Midbrain (tissue), 1 donor: ENCODE data around the gene FAM193A.
"Not testable (repeated sequence)": the region's sequence is repeated elsewhere in the genome, so short reads cannot be mapped to it uniquely, and the experiment has no call there.

Experiments used
- DNase-seq: peaks from one replicate; lab custom pipeline; 2025; lab: John Stamatoyannopoulos, UW

FAM193A gene

GRCh38 chr4:2574009-2574408, 37.6 kb downstream of the FAM193A start:
- DNase-seq = no peak

GRCh38 chr4:2574863-2575262, 38.4 kb downstream of the FAM193A start:
- DNase-seq = no peak

DNA sequence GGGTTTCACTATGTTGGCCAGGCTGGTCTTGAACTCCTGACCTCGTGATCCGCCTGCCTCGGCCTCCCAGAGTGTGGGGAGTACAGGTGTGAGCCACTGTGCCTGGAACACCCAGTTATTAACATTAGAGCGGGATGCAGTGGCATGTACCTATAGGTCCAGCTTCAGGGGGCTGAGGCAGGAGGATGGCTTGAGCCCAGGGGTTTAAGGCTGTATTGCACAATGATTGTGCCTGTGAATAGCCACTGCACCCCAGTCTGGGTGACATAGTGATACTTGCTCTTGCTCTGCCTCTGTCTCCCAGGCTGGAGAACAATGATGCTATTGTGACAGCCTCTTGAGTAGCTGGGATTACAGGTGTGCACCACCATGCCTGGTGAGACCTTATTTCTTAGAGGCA, 39.8 kb downstream of the FAM193A start:
- DNase-seq = no peak

- DNase-seq = no peak
These were observed 41.7 kb downstream of the FAM193A start for GRCh38 chr4:2578106-2578505.

DNA sequence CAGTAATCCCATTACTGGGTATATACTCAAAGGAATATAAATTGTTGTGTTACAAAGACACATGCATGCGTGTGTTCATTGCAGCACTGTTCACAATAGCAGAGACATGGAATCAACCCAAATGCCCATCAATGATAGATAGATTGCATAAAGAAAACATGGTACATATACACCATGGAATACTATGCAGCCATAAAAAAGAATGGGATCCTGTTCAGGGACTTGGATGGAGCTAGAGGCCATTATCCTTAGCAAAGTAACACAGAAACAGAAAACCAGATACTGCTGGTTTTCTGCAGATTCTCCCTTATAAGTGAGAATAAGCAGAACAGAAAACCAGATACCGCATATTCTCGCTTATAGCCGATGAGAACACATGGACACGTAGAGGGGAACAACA, 43.5 kb downstream of the FAM193A start:
- no peak for DNase-seq

DNA sequence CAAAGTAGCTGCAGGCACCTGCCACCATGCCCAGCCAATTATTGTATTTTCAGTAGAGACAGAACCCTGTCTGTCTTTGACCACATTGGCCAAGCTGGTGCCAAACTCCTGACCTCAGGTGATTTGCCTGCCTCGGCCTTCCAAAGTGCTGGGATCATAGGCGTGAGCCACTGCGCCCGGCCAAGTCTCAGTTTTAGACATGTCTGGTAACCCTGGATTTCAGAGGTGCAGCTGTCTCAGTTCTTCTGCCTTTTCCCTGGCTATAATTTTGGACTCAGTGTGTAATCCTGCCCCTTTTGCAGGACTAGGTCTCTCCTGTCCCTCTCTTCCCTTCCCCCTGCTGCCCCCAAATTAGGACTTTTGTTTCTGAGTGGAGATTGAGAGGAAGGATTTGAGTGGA, 46.6 kb downstream of the FAM193A start:
- DNase-seq = no peak

DNA sequence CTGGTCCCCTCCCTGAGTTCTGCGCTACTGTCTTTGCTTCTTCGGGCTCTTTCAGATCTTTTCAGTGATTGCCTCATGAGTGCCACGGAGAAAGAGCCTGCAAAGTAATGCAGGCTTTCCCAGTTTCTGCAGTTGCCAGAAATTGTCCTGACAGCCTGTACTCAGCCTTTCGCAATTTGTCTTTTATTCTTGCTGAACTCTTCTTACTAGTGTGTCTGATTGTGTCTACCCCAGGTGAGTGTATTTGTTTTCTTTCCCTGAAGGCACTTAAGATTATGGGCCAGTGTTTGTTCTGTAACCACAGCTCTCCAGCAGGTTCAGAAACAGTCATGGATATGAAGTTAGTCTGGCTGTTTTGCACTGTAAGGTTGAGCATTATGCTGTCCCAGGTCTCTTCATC, 47.1 kb downstream of the FAM193A start:
- peak; percentile 13 for DNase-seq

GRCh38 chr4:2586502-2586901, 50.1 kb downstream of the FAM193A start:
- DNase-seq = no peak

- DNase-seq = no peak
These were observed 50.9 kb downstream of the FAM193A start for GRCh38 chr4:2587213-2587823.

DNA sequence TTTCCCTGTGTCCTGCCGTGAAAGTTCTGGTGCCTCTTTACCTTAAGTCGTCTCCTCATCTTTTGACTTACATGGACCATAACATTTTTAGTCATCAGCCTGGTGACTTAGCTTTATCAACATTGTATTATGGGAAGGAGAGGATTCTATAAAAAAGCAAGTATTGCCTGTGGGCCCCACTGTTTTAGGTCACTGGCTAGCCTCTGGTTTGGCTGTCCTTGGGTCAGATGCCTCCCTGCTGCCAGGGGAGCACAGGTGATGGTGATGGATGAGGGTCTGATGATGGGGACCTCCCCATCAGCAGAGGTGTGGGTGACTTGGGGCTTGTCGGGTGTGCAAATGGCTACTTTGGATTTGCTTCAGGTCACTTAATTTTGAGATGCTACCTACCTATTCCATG, 51.8 kb downstream of the FAM193A start:
- DNase-seq = no peak

DNA sequence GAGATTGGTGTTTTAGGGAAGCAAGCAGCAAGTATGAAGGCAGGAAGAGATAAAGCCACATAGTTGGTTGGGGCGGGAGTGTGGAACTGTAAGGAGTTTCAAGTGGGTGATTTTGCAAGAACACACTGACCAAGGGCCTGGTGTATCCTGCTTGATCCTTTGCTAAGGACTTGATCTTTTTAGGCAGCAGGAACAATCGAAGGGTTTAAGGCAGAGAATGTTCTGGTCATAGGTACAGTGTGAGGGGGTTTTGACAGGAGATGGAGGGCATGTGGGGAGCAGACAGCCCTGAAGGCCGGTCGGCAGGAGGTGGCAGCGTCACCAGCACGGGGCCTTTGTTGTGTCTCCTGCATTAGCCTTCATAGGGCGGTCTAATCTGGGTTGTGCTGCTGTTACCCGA, 54.7 kb downstream of the FAM193A start:
- DNase-seq = peak; percentile 11

DNA sequence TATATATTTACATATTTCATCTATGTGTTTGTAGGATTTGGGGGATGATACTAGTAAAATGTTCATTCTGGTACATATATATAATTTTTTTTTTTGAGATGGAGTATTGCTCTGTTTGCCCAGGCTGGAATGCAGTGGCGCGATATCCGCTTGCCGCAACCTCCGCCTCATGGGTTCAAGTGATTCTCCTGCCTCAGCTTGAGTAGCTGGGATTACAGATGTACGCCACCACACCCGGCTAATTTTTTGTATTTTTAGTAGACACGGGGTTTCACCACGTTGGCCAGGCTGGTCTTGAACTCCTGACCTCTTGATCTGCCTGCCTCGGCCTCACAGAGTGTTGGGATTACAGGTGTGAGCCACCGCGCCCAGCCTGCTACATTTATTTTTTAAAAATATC, 55.6 kb downstream of the FAM193A start:
- DNase-seq = not testable (repeated sequence)

- no peak for DNase-seq
These were observed 56.1 kb downstream of the FAM193A start for GRCh38 chr4:2592572-2592971.

DNA sequence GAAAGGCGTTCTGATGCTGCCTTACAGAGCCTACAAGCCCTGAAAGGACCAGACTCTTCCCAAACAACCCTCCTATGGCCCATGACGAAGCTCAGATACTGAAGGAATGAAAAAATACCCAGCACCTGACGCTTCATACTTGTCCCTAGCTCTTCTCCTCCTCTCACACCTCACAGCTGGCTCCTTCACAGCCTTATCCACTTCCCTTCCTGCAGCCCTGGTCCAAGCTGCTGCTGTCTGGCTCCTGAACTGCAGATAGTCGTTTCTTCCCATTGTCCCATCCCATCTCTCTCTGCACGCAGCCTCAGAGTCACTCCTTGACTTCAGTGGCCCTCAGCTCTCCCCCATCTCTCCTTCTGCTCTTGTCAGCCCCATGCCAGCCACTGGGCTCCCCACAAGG, 56.6 kb downstream of the FAM193A start:
- DNase-seq = no peak

GRCh38 chr4:2595436-2595835, 59.0 kb downstream of the FAM193A start:
- DNase-seq = no peak

- no peak for DNase-seq
These were observed 59.6 kb downstream of the FAM193A start for GRCh38 chr4:2595952-2596552.

DNA sequence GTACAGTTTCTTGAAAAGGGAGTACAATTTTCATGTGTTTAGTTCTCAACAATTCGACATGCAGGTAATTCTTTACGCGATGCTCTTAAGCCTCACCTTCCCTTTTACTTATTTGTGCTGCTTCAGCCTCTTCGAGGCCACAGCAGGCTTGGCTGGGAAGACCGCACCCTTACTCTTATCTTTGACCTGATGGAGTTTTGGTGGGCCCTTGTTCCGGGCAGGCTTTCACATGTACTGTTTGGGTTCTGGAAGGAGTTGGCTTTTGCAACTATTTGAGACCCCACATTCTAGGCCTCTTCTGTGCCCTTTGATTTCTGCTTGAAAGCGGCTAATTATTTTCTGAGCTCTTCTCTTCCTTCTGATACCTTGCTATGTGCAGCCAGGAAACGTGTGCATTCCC, 60.2 kb downstream of the FAM193A start:
- DNase-seq = no peak

- peak; percentile 7 for DNase-seq
These were observed 62.3 kb downstream of the FAM193A start for GRCh38 chr4:2598511-2599303.

GRCh38 chr4:2599304-2599654, 62.8 kb downstream of the FAM193A start:
- DNase-seq = no peak

GRCh38 chr4:2600878-2601277, 64.4 kb downstream of the FAM193A start:
- DNase-seq = no peak

DNA sequence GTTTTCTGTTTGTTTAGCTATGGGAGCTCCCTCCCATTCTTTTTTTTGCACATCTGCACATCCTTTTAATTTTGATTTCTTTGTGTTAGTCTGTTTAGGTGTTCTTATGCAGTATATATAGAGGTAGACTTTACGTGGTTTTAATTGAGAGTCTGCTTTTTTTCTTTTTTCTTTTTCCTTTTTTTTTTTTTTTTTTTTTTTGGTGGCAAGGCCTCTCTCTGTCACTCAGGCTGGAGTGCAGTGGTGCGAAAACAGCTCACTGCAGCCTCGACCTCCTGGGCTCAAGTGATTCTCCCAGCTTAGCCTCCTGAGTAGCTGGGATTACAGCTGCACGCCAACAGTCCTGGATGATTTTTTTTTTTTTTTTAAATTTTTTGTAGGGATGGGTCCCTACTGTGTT, 68.2 kb downstream of the FAM193A start:
- no peak for DNase-seq

DNA sequence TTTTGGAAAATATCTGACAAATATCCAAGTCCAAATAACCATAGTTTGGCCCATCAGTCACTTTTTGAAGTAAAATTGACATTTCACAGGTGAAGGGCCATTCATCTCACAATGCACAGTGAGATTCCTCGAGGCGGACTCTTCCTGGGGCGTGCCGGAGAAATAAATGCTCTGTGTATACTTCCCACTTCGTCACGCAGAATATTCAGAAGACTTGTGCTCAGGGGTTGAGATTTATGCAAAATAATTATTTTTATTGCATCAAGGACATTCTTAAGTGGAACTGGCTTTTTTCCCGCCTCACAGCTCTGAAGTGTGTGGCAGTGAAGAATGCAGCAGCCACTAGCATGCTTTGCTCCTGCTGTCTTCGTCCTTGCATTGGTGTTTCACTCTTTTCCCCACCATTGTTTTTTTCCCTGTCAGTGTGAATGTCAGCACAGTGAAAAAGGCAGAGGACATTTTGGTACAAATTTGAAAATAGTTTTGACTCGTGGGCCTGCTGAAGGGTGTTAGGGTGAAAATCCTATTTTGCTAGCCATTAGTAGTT, 70.6 kb downstream of the FAM193A start:
- no peak for DNase-seq

DNA sequence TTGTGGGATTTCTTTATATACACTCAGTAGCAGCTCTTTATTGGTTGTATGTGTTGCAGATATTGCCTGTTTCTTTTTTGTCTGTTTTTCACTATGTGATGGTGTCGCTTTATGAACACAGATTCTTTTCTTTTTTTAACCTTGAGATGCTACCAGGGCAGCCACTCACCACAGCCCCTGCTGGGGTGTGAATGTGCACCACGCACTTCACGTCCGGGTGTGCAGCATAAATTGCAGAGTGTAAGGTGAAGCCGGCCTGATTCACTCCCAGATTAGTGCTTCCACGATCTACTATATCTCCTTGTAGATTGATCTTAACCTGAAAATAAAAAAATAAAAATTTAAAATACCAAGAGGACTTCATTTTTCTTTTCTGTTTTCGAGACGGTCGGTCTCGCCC, 71.4 kb downstream of the FAM193A start:
- DNase-seq = no peak
